Right atrium auricular region (tissue), 2 donors: Measurements from ENCODE around the gene KRI1. TPM values are rescaled to one million over a fixed set of nuclear protein-coding genes. Genes with fewer than 3 reads are reported as not detected.

Experiments
- DNase-seq: peaks from one replicate; pipeline ENCODE4 v3.0.0-alpha.2; 2019; ENCODE audit warnings: low spot score
- H3K27ac ChIP-seq, 2 donors: fragments of 200-600 bp; sonication (generic); 1 replicate in 1 of 2; 2 replicates in 1 of 2; pipeline ENCODE4 v1.5.1; 2016 to 2019
- H3K27me3 ChIP-seq, 2 donors: fragments of 200-600 bp; sonication (generic); one replicate each; pipeline versions ENCODE4 v1.5.1 to v1.6.0; 2017 to 2019
- H3K36me3 ChIP-seq: fragments of 200-600 bp; sonication (generic); one replicate; pipeline ENCODE4 v1.5.1; 2016
- H3K4me1 ChIP-seq, 2 donors: fragments of 200-600 bp; sonication (generic); one replicate each; pipeline versions ENCODE4 v1.5.1 to v1.6.0; 2017 to 2019
- H3K4me3 ChIP-seq, 2 donors: fragments of 200-600 bp; sonication (generic); 1 replicate in 1 of 2; 2 replicates in 1 of 2; pipeline ENCODE4 v1.5.1; 2017 to 2019; ENCODE audit warnings: mild to moderate bottlenecking in 1 of 2, moderate library complexity in 1 of 2
- H3K9me3 ChIP-seq, 2 donors: fragments of 200-600 bp; sonication (generic); one replicate each; pipeline ENCODE4 v1.5.1; 2019
- CTCF ChIP-seq, 2 donors: fragments of 200-600 bp; sonication (generic); IDR thresholded peaks; one replicate each; pipeline ENCODE4 v1.5.1; 2019; ENCODE audit warnings: antibody characterized with exemption in 2 of 2
- total RNA-seq, 2 donors: library from RNA; depleted of rRNA; stranded (reverse); fragments of >200 nt; gene quantifications; one replicate each; pipeline ENCODE4 v1.1.0, GENCODE V29; 2016

KRI1 gene
- total RNA-seq, 2 donors from 2014 or later = 9.6 to 10.3 TPM

GRCh38 chr19:10521461-10522171 is 44.2 kb downstream of the KRI1 start:
- Histone ChIP-seq H3K36me3 (no peaks in the 10 kb centered on the region), H3K4me1 (peaks cover 0 to 23% of the 10 kb centered on the region in 2 donors), H3K27me3 (peaks cover 5 to 9% of the 10 kb centered on the region in 2 donors), H3K4me3 (no peak overlapping the region), H3K27ac (no peak overlapping the region), H3K9me3 (no peaks in the 10 kb centered on the region)
- no peak for DNase-seq
- no peak for TF ChIP-seq CTCF (IDR thresholded peaks at IDR 0.05)

- TF ChIP-seq CTCF (IDR thresholded peaks at IDR 0.05) = no peak
- Histone ChIP-seq H3K4me1 (peaks cover 0 to 23% of the 10 kb centered on the region in 2 donors), H3K9me3 (no peaks in the 10 kb centered on the region), H3K4me3 (no peak overlapping the region), H3K27me3 (peaks cover 5 to 9% of the 10 kb centered on the region in 2 donors), H3K36me3 (no peaks in the 10 kb centered on the region), H3K27ac (no peak overlapping the region)
- no peak for DNase-seq
These were observed 45.0 kb downstream of the KRI1 start for GRCh38 chr19:10520652-10521318.

DNA sequence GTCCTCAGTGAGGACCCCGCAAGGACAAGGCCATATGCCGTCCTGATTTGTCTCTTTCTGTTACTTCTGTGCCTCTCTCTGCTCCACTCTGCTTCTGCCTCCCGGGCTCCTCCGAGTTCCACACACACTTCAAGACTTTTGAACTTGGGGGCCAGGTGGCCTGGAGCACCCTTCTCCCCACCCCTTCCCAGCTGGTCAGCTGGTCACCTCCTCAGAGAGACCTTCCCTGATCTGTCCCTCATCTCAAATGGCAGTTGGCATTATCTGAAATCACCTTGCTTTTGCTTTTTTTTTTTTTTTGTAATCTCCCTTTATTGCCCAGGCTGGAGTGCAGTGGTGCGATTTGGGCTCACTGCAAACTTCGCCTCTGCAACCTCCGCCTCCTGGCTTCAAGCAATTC is 46.4 kb downstream of the KRI1 start:
- Histone ChIP-seq H3K4me1 (peaks cover 0 to 28% of the 10 kb centered on the region in 2 donors), H3K9me3 (no peaks in the 10 kb centered on the region), H3K4me3 (no peak overlapping the region), H3K36me3 (no peaks in the 10 kb centered on the region), H3K27ac (no peak overlapping the region), H3K27me3 (peaks cover 5 to 15% of the 10 kb centered on the region in 2 donors)
- TF ChIP-seq CTCF (IDR thresholded peaks at IDR 0.05) = no peak
- DNase-seq = no peak

DNA sequence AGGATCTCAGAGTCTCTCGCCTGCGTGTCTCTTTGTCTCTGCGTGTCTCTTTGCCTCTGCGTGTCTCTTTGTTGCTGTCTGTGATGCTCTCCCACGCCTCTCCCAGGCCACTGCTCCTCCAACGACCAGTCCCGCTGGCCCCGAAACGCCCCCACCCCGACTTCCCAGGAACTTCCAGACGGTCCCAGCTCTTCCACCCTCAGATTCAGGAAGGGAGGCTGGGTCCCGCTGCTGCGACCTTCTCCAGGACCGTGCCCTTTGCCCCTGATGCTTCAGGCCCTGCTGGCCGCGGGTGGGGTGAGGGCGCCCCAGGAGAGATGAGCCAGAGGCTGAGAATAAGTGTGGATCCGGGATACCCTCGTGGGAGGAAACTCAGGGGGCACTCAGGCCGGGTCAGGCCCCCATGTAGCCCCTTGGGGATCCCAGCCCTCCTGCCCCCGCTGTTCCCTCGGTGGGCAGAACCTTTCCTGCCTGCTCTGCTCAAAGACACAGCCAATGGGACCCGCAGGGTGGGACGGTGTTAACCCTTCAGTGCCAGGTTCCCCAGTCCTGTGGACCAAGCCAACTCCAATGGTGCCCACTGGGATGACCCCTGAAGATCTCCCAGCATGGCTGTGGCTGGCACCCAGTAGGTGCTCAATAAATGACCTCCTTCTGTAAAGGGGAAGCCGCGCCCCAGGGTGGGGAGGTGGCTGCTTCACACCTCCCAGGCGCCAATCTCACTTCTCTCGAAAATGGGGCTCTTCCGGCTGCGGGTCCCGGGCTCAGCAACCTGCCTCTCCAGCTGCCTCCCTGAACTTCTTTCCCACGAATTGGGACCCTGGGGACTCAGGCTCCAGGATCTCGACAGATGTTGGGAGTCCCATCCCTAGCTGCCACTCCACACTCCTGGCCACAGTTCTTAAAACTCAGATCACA is 47.1 kb downstream of the KRI1 start:
- Histone ChIP-seq H3K27ac (no peak overlapping the region), H3K27me3 (peaks cover 5 to 22% of the 10 kb centered on the region in 2 donors), H3K4me3 (peak overlapping the region in 1 of 2 donors; percentile 45), H3K36me3 (no peaks in the 10 kb centered on the region), H3K9me3 (no peaks in the 10 kb centered on the region), H3K4me1 (peaks cover 0 to 31% of the 10 kb centered on the region in 2 donors)
- no peak for TF ChIP-seq CTCF (IDR thresholded peaks at IDR 0.05)
- no peak for DNase-seq

DNA sequence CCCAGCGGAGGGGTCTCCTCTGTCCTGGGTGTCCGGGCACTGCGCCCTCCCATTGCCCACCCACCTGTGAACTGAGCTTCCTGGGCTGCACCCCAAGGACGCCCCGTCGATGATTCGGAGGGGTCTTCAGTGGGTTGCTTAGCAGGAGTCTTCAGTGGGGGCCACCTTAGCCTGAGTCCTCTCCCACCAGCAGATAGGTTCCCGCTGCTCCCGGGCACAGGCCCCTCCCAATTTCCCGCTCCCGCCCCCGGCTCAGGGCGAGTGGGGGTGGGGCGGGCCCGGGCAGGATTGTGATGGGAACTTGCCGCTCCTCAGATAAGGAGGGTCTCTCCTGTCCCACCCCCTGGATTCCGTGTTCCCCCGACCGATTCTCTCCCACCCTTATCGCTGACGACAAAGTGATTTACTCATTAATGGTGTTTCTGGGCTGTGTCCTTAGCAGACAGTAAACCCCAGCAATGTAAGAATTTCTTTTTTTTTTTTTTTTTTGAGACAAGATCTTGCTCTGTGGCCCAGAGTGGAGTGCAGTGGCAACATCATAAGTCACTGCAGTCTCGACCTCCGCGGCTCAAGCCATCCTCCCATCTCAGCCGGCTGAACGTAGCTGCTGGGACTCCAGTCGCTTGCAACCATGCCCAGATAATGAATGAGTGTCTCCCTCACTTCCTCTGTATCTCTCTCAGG is 47.9 kb downstream of the KRI1 start:
- no peaks in the 10 kb centered on the region for H3K36me3 ChIP-seq
- no peaks in the 10 kb centered on the region for H3K9me3 ChIP-seq
- no peak overlapping the region for H3K27ac ChIP-seq
- DNase-seq = no peak
- TF ChIP-seq CTCF (IDR thresholded peaks at IDR 0.05) = no peak
- peak overlapping the region in 1 of 2 donors; percentile 45 for H3K4me3 ChIP-seq
- H3K4me1 ChIP-seq = peaks cover 0 to 31% of the 10 kb centered on the region in 2 donors
- H3K27me3 ChIP-seq = peaks cover 5 to 22% of the 10 kb centered on the region in 2 donors
